Measurements from ENCODE around the gene SORL1-AS1.

Gene SORL1-AS1

DNA sequence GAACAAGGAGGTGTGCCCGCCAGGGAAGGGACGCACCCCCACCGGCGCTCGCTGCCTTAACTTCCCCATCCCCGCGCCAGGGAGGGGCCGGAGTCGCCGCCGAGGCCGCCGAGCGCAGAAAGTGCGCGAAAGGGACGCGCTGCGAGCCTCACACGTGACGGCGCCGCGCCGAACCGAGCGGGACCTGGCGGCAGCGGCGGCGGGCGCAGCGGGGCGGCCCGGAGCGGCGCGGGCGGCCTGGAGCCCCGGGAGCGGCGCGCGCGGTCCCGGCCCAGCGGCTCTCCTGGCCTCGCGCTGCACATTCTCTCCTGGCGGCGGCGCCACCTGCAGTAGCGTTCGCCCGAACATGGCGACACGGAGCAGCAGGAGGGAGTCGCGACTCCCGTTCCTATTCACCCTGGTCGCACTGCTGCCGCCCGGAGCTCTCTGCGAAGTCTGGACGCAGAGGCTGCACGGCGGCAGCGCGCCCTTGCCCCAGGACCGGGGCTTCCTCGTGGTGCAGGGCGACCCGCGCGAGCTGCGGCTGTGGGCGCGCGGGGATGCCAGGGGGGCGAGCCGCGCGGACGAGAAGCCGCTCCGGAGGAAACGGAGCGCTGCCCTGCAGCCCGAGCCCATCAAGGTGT lies 670 bp downstream of the SORL1-AS1 start, which contains the start of gene SORL1:
Gene SORL1, plus strand, starts transcription at position 329 of the 623 bp plus-strand sequence. Its CDS starts 18 bp downstream, at position 347.
- DNase-seq (ENCODE audit: low read depth in 1 of 2, low spot score in 1 of 2), result peak; percentile 56 to 67

- DNase-seq (ENCODE audit: low read depth in 1 of 2, low spot score in 1 of 2), result no peak
Measured at GRCh38 chr11:121451178-121451985, 1.4 kb downstream of the SORL1-AS1 start.

- DNase-seq (ENCODE audit: low read depth in 1 of 2, low spot score in 1 of 2), result no peak
Measured at GRCh38 chr11:121450401-121450800, 2.4 kb downstream of the SORL1-AS1 start.

- DNase-seq (ENCODE audit: low read depth in 1 of 2, low spot score in 1 of 2), result no peak
Measured at GRCh38 chr11:121449626-121450025, 3.1 kb downstream of the SORL1-AS1 start.

DNA sequence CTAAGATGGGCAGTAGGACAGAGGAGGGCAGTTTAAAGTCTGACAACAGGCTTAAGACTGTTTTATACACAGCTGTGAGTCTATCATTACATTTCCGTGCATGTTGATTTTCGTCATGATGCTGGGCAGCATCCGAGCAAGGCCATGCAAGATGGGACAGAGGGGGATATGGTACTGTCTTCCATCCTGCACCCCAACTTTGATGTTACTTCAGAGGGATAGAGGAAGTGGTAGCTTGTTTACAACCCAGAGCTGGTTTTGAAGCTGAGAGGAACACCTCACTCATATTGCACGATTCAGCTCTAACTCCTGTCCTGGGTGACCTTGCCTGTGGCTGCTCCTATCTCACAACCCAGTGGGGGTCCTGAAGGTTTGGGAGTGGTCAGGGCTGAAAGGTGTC lies 3.6 kb downstream of the SORL1-AS1 start:
- DNase-seq (ENCODE audit: low read depth in 1 of 2, low spot score in 1 of 2), result no peak

DNA sequence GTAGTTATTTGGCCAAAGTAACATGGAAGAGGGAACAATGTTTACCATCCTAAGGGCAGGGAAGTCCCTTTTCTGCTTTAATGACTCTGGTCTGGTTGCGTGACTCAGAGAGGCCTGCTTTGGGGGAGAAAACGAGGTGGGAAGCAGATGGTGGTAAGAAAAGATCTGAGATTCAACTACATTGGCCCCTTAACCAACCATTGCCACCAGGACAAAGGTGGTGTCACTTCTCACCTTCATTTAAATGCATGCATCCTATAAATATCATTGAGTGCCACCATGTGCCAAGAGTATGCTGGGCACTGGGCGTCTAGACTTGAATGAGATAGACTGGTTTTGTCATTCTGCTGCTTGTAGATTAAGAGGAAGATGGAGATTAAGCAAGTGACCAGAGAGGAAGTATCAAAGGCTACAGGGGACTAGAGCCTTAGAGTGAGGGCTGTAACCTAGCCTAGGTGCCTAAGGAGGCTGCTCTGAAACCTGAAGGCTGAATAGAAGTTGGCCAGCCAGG lies 4.3 kb downstream of the SORL1-AS1 start:
- no peak for DNase-seq (ENCODE audit: low read depth in 1 of 2, low spot score in 1 of 2)

DNA sequence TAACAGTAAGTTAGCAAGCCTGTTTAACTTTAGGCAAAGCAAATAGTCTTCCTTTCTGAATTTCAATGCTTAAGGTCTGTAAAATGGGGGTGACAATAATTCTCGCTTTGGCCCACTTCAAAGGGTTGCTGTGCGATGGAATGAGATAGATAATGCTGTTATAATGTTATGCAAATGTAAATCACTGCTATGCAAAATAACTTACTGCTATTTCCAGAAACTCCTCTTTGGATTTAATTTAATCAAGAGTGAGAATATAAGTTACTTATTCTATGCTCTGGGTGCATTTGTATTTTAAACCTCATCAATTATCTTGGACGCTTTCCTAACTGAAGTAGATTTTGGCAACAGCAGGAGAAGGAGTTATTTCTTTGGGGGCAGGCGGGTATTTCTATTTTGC lies 4.8 kb downstream of the SORL1-AS1 start:
- no peak for DNase-seq (ENCODE audit: low read depth in 1 of 2, low spot score in 1 of 2)

DNA sequence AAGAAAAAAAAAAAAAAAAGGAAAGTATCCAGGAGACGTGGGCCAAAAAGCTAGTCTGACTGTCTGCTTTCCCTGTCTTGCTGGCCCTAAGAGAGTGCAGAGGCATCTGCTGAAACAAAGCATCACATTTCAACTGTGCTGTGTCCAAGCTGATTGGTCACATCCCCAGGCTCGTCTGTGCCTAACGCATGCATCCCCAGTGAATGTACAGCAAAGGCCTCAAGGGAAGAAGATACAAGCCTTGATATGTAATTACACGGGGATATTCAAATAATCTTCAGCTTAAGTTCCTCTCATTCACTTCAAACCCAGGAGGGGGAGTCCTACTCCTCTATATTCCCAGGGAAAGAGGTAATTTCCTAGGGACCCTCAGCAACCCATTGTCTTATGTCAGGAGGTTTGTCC lies 6.0 kb downstream of the SORL1-AS1 start:
- no peak for DNase-seq (ENCODE audit: low read depth in 1 of 2, low spot score in 1 of 2)

DNA sequence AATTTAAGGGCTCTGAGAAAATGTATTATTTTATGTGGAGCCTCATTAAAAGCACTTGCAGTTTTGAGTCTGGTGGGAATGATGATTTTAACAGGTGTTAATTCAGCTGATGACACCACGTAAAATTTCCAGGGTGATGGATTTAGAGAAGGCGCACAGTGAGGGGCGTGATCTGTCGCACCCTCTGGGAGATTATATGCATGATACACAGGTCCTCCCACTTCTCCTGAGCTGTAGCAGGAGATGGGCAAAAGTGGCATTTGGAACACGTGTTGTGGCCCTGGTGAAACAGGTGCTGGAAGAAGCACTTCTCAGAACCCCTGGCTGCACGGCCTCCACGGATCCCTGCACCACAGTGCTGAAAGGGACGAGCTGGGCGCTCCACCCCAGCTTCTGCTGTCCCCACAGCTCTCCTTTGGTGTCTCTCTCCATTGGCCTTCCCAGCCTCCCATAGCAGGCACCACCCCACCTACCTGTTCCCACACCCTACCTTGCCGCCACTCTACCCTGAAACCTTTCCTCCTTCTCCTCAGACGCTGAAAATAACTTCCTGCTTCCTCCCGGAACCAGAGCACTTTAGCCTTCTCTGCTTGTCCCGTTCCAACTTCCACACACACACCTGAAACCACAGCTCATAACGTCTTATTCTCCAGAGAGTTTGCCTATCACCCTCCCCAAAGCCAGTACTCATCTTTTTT lies 7.5 kb downstream of the SORL1-AS1 start:
- DNase-seq (ENCODE audit: low read depth in 1 of 2, low spot score in 1 of 2), result no peak

GRCh38 chr11:121444526-121444925 lies 8.2 kb downstream of the SORL1-AS1 start:
- no peak for DNase-seq (ENCODE audit: low read depth in 1 of 2, low spot score in 1 of 2)

GRCh38 chr11:121443688-121444275 lies 9.0 kb downstream of the SORL1-AS1 start:
- no peak for DNase-seq (ENCODE audit: low read depth in 1 of 2, low spot score in 1 of 2)

GRCh38 chr11:121441521-121441920 lies 11.2 kb downstream of the SORL1-AS1 start:
- DNase-seq (ENCODE audit: low read depth in 1 of 2, low spot score in 1 of 2), result no peak

- no peak for DNase-seq (ENCODE audit: low read depth in 1 of 2, low spot score in 1 of 2)
Measured at GRCh38 chr11:121439759-121440158, 13.0 kb downstream of the SORL1-AS1 start.

GRCh38 chr11:121439337-121439736 lies 13.4 kb downstream of the SORL1-AS1 start:
- no peak for DNase-seq (ENCODE audit: low read depth in 1 of 2, low spot score in 1 of 2)

GRCh38 chr11:121437686-121438078 lies 15.1 kb downstream of the SORL1-AS1 start:
- no peak for DNase-seq (ENCODE audit: low read depth in 1 of 2, low spot score in 1 of 2)

- no peak for DNase-seq (ENCODE audit: low read depth in 1 of 2, low spot score in 1 of 2)
Measured at GRCh38 chr11:121437018-121437685, 15.6 kb downstream of the SORL1-AS1 start.

GRCh38 chr11:121435551-121436511 lies 16.9 kb downstream of the SORL1-AS1 start:
- DNase-seq (ENCODE audit: low read depth in 1 of 2, low spot score in 1 of 2), result no peak

GRCh38 chr11:121435132-121435531 lies 17.6 kb downstream of the SORL1-AS1 start:
- DNase-seq (ENCODE audit: low read depth in 1 of 2, low spot score in 1 of 2), result no peak

DNA sequence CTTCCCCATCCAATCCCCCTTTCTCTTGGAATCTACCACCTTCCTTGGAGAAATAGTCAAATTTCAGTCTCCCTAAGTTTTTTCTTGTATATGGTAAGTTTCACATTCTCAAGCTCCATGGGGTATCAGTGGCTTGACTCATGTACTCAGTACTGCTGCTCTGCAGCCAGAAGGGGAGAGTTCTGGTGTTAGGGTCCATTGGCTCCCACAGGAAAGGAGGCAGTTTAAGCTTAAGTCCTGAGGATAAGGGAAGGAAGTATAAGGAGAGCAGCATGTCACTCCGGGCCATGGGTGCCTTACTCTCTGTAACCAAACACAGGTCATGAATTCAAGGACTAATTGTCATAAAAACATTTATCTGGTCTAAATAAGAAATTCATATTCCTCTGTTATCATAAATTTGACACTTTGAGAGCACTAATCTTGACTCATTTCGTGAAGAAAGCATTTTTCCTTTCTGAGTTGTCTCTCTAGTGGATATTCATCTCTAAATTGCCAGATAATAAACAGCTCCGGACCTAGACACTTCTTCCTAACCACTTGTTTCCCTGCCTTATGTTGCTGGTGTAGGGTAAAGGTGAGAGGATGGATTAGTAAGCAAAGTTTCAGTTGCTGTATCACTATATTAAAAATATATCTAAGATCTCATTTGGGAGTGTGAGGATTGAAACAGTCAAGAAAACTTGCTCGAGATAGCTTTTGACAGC lies 20.8 kb downstream of the SORL1-AS1 start:
- DNase-seq (ENCODE audit: low read depth in 1 of 2, low spot score in 1 of 2), result no peak

Data from stimulated activated CD4-positive, alpha-beta T cell treated with anti-CD3 and anti-CD28 coated beads, Interleukin-15, amount 100 ng/mL, for 1 hour (primary cell).